ENCODE results near the gene WASHC2C. TPM values are rescaled to one million over a fixed set of nuclear protein-coding genes. Genes with fewer than 3 reads are reported as not detected.
"Not testable (repeated sequence)": the region's sequence is repeated elsewhere in the genome, so short reads cannot be mapped to it uniquely, and the experiment has no call there.

The WASHC2C gene
- total and polyA plus RNA-seq, 2 of the 8 experiments (the other 6 are each of a cell fraction or from before 2014, with no cell fraction given), result 8.0 to 28.1 TPM

GRCh38 chr10:45678467-45678866 lies 48.6 kb upstream of the WASHC2C start:
- H2AFZ ChIP-seq (ENCODE audit: low read length); CTCF ChIA-PET (ENCODE audit: partially characterized antibody); H2AK5ac ChIP-seq (ENCODE audit: low read depth, low read length); H3K9ac ChIP-seq (replicated peaks in 1 of 4; ENCODE audit: extremely low read depth in 1 of 4, low read depth in 3 of 4, low read length in 3 of 4); FAIRE-seq; H3K4ac ChIP-seq (replicated peaks; ENCODE audit: insufficient read length, low read depth, low read length); H3K18ac ChIP-seq (ENCODE audit: extremely low read depth, low read length); H3K27ac ChIP-seq (ENCODE audit: low read depth, low read length); H3K9me3 ChIP-seq (ENCODE audit: insufficient read depth in 2 of 2, low read depth in 1 of 2, low read length in 1 of 2); H3K27me3 ChIP-seq (replicated peaks in 1 of 4; ENCODE audit: control insufficient read depth in 3 of 4, extremely low read depth in 1 of 4, insufficient read depth in 3 of 4, low read length in 3 of 4); H3K23me2 ChIP-seq (ENCODE audit: low read depth, low read length); H3K14ac ChIP-seq (ENCODE audit: insufficient read length); H3K36me3 ChIP-seq (ENCODE audit: control insufficient read depth in 2 of 4, insufficient read depth in 4 of 4, low read length in 3 of 4); H3K56ac ChIP-seq (replicated peaks; ENCODE audit: insufficient read length, low read depth, low read length); H4K8ac ChIP-seq (ENCODE audit: extremely low read depth, insufficient read depth, low read length); H4K5ac ChIP-seq (ENCODE audit: insufficient read length, low read depth, low read length); H3K23ac ChIP-seq (ENCODE audit: insufficient read length); H3K79me2 ChIP-seq (ENCODE audit: control insufficient read depth in 1 of 2, insufficient read depth in 2 of 2, low read length in 2 of 2); H2BK5ac ChIP-seq (ENCODE audit: low read depth, low read length); H3K4me3 ChIP-seq (ENCODE audit: extremely low read depth in 1 of 4, insufficient read depth in 2 of 4, low read depth in 3 of 4, low read length in 4 of 4); H3K4me2 ChIP-seq (ENCODE audit: insufficient read depth in 1 of 2, low read depth in 2 of 2, low read length in 2 of 2); H2BK120ac ChIP-seq (replicated peaks; ENCODE audit: low read depth, low read length); H4K20me1 ChIP-seq (replicated peaks in 1 of 2; ENCODE audit: control insufficient read depth in 1 of 2, insufficient read depth in 2 of 2, low read length in 2 of 2); H3K4me1 ChIP-seq (replicated peaks in 1 of 4; ENCODE audit: control insufficient read depth in 3 of 4, insufficient read depth in 4 of 4, low read length in 3 of 4); H2BK20ac ChIP-seq (ENCODE audit: low read length); H2BK12ac ChIP-seq (ENCODE audit: low read depth, low read length); DNase-seq (ENCODE audit: low read depth in 1 of 2, low spot score in 2 of 2); H2BK15ac ChIP-seq (ENCODE audit: low read length); H4K91ac ChIP-seq (replicated peaks; ENCODE audit: insufficient read length, low read length); H3K79me1 ChIP-seq (ENCODE audit: low read depth, low read length); POLR2A ChIA-PET (ENCODE audit: partially characterized antibody): not testable (repeated sequence)
- 85% methylated on average over 6 of the region's 14 CpGs; no CpG with 5 or more reads in 1 of the 2 experiments for WGBS, 2 experiments (ENCODE audit: extremely low coverage in 1 of 2, insufficient coverage in 1 of 2, insufficient read length in 1 of 2, insufficient replicate concordance in 2 of 2, low coverage in 1 of 2, low lambda C conversion rate in 2 of 2, missing lambda C conversion rate in 1 of 2)

GRCh38 chr10:45710200-45710796 lies 16.8 kb upstream of the WASHC2C start:
- FAIRE-seq; CTCF ChIA-PET (ENCODE audit: partially characterized antibody); H2BK120ac ChIP-seq (replicated peaks; ENCODE audit: low read depth, low read length): not testable (repeated sequence)

More at GRCh38 chr10:45710200-45710796, 16.8 kb upstream of the WASHC2C start:
- H4K20me1 ChIP-seq (replicated peaks in 1 of 2; ENCODE audit: control insufficient read depth in 1 of 2, insufficient read depth in 2 of 2, low read length in 2 of 2); H4K8ac ChIP-seq (ENCODE audit: extremely low read depth, insufficient read depth, low read length); H3K4me1 ChIP-seq (replicated peaks in 1 of 4; ENCODE audit: control insufficient read depth in 3 of 4, insufficient read depth in 4 of 4, low read length in 3 of 4); H3K36me3 ChIP-seq (ENCODE audit: control insufficient read depth in 2 of 4, insufficient read depth in 4 of 4, low read length in 3 of 4); H3K4ac ChIP-seq (replicated peaks; ENCODE audit: insufficient read length, low read depth, low read length); H4K5ac ChIP-seq (ENCODE audit: insufficient read length, low read depth, low read length); H2BK5ac ChIP-seq (ENCODE audit: low read depth, low read length); H2BK15ac ChIP-seq (ENCODE audit: low read length); H2AK5ac ChIP-seq (ENCODE audit: low read depth, low read length); H3K9ac ChIP-seq (replicated peaks in 1 of 4; ENCODE audit: extremely low read depth in 1 of 4, low read depth in 3 of 4, low read length in 3 of 4); DNase-seq (ENCODE audit: low read depth in 1 of 2, low spot score in 2 of 2); H4K91ac ChIP-seq (replicated peaks; ENCODE audit: insufficient read length, low read length); H3K4me3 ChIP-seq (ENCODE audit: extremely low read depth in 1 of 4, insufficient read depth in 2 of 4, low read depth in 3 of 4, low read length in 4 of 4); H3K18ac ChIP-seq (ENCODE audit: extremely low read depth, low read length); H3K79me2 ChIP-seq (ENCODE audit: control insufficient read depth in 1 of 2, insufficient read depth in 2 of 2, low read length in 2 of 2); H2BK20ac ChIP-seq (ENCODE audit: low read length); H3K27ac ChIP-seq (ENCODE audit: low read depth, low read length); H3K14ac ChIP-seq (ENCODE audit: insufficient read length); H3K79me1 ChIP-seq (ENCODE audit: low read depth, low read length); H3K23ac ChIP-seq (ENCODE audit: insufficient read length); H3K23me2 ChIP-seq (ENCODE audit: low read depth, low read length); H2AFZ ChIP-seq (ENCODE audit: low read length); H3K9me3 ChIP-seq (ENCODE audit: insufficient read depth in 2 of 2, low read depth in 1 of 2, low read length in 1 of 2); H3K56ac ChIP-seq (replicated peaks; ENCODE audit: insufficient read length, low read depth, low read length); POLR2A ChIA-PET (ENCODE audit: partially characterized antibody); H3K4me2 ChIP-seq (ENCODE audit: insufficient read depth in 1 of 2, low read depth in 2 of 2, low read length in 2 of 2); H3K27me3 ChIP-seq (replicated peaks in 1 of 4; ENCODE audit: control insufficient read depth in 3 of 4, extremely low read depth in 1 of 4, insufficient read depth in 3 of 4, low read length in 3 of 4); H2BK12ac ChIP-seq (ENCODE audit: low read depth, low read length): not testable (repeated sequence)
- 84% methylated on average over 2 of the region's 3 CpGs; no CpG with 5 or more reads in 1 of the 2 experiments for WGBS, 2 experiments (ENCODE audit: extremely low coverage in 1 of 2, insufficient coverage in 1 of 2, insufficient read length in 1 of 2, insufficient replicate concordance in 2 of 2, low coverage in 1 of 2, low lambda C conversion rate in 2 of 2, missing lambda C conversion rate in 1 of 2)
